A549 (cell line): Measurements from ENCODE around the gene EHD3.

Experiments used
- GATA3 ChIP-seq: IDR thresholded peaks from 2 replicates; pipeline ENCODE4 v1.6.1; 2012; ENCODE audit warnings: borderline replicate concordance
- POLR2A ChIP-seq: IDR thresholded peaks from 2 replicates; pipeline ENCODE4 v1.6.1; 2012; ENCODE audit warnings: mild to moderate bottlenecking, low read length
- RFX5 ChIP-seq: fragments of 450-650 bp; IDR thresholded peaks from 2 replicates; pipeline ENCODE4 v1.7.1; 2014; ENCODE audit warnings: antibody characterized with exemption, mild to moderate bottlenecking, moderate library complexity
- TF ChIP-seq, protein P1 (sequence below): fragments of >200 bp; sonication (Bioruptor Twin); formaldehyde crosslinking; IDR thresholded peaks from 3 replicates; pipeline ENCODE4 v1.5.1; 2016
- TF ChIP-seq, protein P2 (sequence below): IDR thresholded peaks from 2 replicates; pipeline ENCODE4 v1.6.1; 2012

GRCh38 chr2:31268344-31268743 is 34.4 kb downstream of the EHD3 start:
- TF ChIP-seq, protein P1, sequence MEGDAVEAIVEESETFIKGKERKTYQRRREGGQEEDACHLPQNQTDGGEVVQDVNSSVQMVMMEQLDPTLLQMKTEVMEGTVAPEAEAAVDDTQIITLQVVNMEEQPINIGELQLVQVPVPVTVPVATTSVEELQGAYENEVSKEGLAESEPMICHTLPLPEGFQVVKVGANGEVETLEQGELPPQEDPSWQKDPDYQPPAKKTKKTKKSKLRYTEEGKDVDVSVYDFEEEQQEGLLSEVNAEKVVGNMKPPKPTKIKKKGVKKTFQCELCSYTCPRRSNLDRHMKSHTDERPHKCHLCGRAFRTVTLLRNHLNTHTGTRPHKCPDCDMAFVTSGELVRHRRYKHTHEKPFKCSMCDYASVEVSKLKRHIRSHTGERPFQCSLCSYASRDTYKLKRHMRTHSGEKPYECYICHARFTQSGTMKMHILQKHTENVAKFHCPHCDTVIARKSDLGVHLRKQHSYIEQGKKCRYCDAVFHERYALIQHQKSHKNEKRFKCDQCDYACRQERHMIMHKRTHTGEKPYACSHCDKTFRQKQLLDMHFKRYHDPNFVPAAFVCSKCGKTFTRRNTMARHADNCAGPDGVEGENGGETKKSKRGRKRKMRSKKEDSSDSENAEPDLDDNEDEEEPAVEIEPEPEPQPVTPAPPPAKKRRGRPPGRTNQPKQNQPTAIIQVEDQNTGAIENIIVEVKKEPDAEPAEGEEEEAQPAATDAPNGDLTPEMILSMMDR = no peak
- TF ChIP-seq, protein P2, sequence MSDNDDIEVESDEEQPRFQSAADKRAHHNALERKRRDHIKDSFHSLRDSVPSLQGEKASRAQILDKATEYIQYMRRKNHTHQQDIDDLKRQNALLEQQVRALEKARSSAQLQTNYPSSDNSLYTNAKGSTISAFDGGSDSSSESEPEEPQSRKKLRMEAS = no peak
- no peak for TF ChIP-seq POLR2A
- no peak for TF ChIP-seq GATA3
- no peak for TF ChIP-seq RFX5
